ENCODE results near the gene EYA2.

DNA sequence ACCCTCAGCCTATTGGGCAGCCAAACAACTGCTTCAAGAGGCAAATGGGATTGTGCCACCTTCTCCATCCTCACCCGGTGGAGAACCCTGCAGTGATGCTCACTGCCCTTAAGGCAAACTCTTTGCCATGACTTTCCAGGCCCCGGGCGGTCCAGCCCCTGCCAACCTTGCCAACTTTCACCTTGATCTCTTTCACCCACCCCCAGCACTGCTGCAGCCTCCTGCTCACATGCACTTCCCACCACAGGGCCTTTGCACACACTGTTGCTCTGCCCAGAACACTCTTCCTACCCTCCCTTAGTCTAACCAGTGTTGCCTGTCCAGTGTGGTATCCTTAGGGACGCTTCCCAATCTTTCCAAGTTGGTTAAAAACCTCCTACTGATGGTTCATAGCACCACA is 221.1 kb downstream of the EYA2 start:
- TF ChIP-seq SUZ12 (IDR thresholded peaks at IDR 0.05; ENCODE audit: extremely low read depth, insufficient read depth, insufficient read length), result no peak
- TF ChIP-seq YY1 (IDR thresholded peaks at IDR 0.05; ENCODE audit: insufficient read depth, insufficient read length), result no peak
- TF ChIP-seq ZNF274 (IDR thresholded peaks at IDR 0.05; ENCODE audit: low read depth, low read length), result no peak
